Ovary (tissue), 9 donors: Measurements from ENCODE around the gene CTNND2. TPM values are rescaled to one million over a fixed set of nuclear protein-coding genes. Genes with fewer than 3 reads are reported as not detected.

Experiments
- DNase-seq, 5 donors: peaks; one replicate each; pipeline ENCODE4 v3.0.0-alpha.2; 2019 to 2020
- H3K27ac ChIP-seq, 2 donors: fragments of 200-600 bp; one replicate each; pipeline versions ENCODE4 v1.5.1 to v1.8.0; 2019 to 2022
- H3K27me3 ChIP-seq: fragments of 200-600 bp; one replicate; pipeline ENCODE4 v1.8.0; 2022
- H3K36me3 ChIP-seq: fragments of 200-600 bp; sonication (generic); one replicate; pipeline ENCODE4 v1.5.1; 2019
- H3K4me1 ChIP-seq: one replicate; pipeline ENCODE4 v1.8.1; 2013; ENCODE audit warnings: mild to moderate bottlenecking, moderate library complexity; ENCODE audit not compliant: insufficient read depth
- H3K4me3 ChIP-seq: fragments of 200-600 bp; sonication (generic); one replicate; pipeline ENCODE4 v1.5.1; 2017
- H3K9me3 ChIP-seq, 2 donors: fragments of 200-600 bp in 1 of 2; sonication (generic) in 1 of 2; one replicate each; pipeline versions ENCODE4 v1.5.1 to v1.8.1; 2013 to 2019; ENCODE audit warnings: mild to moderate bottlenecking in 1 of 2, moderate library complexity in 1 of 2
- EP300 ChIP-seq: sonication (generic); formaldehyde crosslinking; IDR thresholded peaks from one replicate; pipeline ENCODE4 v1.6.1; 2017; ENCODE audit warnings: antibody characterized with exemption
- POLR2A ChIP-seq: fragments of 450-650 bp; IDR thresholded peaks from one replicate; pipeline ENCODE4 v1.6.1; 2017; ENCODE audit warnings: antibody characterized with exemption, mild to moderate bottlenecking, moderate library complexity
- WGBS, 3 donors: extraction: QIAGEN DNeasy Blood & Tissue Kit in 1 of 3; methylation state at CpG; one replicate each; pipeline versions ENCODE4 v1.1.5 to v1.1.7; 2013 to 2017; 5-methylcytosine and 5-hydroxymethylcytosine counted together
- intact Hi-C, 4 donors: fragments of 100-400 bp; cut with DNase I; formaldehyde crosslinking; loops; one replicate each; pipeline versions ENCODE4 v1.11.0 to v1.15.1; 2022 to 2023
- polyA plus RNA-seq, 2 donors: library from polyadenylated mRNA; stranded (reverse); fragments of 200-250 nt in 1 of 2; fragments of 350-450 nt in 1 of 2; fragmentation: Illumina TruSeq in 1 of 2; extraction: RNeasy Lipid Tissue Mini Kit (QIAGEN cat#74804) in 1 of 2; gene quantifications; one replicate each; pipeline ENCODE4 v1.2.3, GENCODE V29; 2013 to 2014
- total RNA-seq, 7 donors: library from RNA; depleted of rRNA in 2 of 7; stranded (reverse); fragments of >200 nt in 2 of 7; fragmentation: NEBNext Ultra II Directional in 3 of 7; extraction: Animal tissue kit (Norgen Biotek cat#: 25700) in 3 of 7; gene quantifications; one replicate each; pipeline versions ENCODE4 v1.1.0 to v1.2.4, GENCODE V29; 2016 to 2023
- TF ChIP-seq, protein P1 (sequence below), 3 donors: fragments of 450-650 bp in 2 of 3; fragments of 200-600 bp in 1 of 3; IDR thresholded peaks; one replicate each; pipeline versions ENCODE4 v1.5.1 to v1.8.0; 2016 to 2022; ENCODE audit warnings: antibody characterized with exemption in 3 of 3, mild to moderate bottlenecking in 1 of 3
- donor health status: DM: no; HTN: no; CAD: no; lungs with moderate emphysema.
- donor health status: DM: no; HTN: no; CAD: no.
- donor health status: Bipolar disorder and iron deficiency.
- donor health status: DM: yes; HTN: yes; CAD: no.
- donor health status: DM: no; HTN: no; CAD: no.
- donor health status: DM: yes; HTN: yes; CAD: no.

CTNND2 gene
- total and polyA plus RNA-seq, 9 donors = 0.52 to 13.2 (median 2.3) TPM

DNA sequence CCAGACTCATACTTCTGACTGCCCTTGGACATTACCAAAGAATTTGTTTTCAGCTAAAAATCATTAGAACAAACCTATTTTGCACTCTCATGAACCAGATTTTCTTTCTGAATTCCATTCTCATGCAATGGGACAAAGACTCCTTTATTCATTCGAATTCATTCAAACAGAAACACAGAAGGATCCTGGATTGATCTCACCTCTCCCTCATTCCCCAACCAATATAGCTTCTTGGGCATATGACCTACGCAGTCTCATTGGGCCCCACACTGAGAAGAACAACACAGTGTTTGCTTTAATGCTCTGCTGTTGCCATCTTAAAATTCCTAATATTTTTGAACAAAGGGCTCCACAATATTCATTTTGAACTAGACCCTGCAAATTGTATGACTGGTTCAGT lies 392.4 kb downstream of the CTNND2 start:
- TF ChIP-seq POLR2A = no peak
- TF ChIP-seq, protein P1, sequence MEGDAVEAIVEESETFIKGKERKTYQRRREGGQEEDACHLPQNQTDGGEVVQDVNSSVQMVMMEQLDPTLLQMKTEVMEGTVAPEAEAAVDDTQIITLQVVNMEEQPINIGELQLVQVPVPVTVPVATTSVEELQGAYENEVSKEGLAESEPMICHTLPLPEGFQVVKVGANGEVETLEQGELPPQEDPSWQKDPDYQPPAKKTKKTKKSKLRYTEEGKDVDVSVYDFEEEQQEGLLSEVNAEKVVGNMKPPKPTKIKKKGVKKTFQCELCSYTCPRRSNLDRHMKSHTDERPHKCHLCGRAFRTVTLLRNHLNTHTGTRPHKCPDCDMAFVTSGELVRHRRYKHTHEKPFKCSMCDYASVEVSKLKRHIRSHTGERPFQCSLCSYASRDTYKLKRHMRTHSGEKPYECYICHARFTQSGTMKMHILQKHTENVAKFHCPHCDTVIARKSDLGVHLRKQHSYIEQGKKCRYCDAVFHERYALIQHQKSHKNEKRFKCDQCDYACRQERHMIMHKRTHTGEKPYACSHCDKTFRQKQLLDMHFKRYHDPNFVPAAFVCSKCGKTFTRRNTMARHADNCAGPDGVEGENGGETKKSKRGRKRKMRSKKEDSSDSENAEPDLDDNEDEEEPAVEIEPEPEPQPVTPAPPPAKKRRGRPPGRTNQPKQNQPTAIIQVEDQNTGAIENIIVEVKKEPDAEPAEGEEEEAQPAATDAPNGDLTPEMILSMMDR (IDR thresholded peaks at IDR 0.05) = no peak
- TF ChIP-seq EP300 = no peak
- no peaks in the 10 kb centered on the region for H3K9me3 ChIP-seq
- H3K4me1 ChIP-seq = no peaks in the 10 kb centered on the region
- H3K36me3 ChIP-seq = no peaks in the 10 kb centered on the region
- WGBS, 3 donors = 78 to 87% (median 84%) methylated on average over 2 of the region's 2 CpGs
- no peak for DNase-seq
- intact Hi-C loops = no loop called here
- H3K27me3 ChIP-seq = no peaks in the 10 kb centered on the region
- no peak overlapping the region for H3K4me3 ChIP-seq
- no peak overlapping the region for H3K27ac ChIP-seq

DNA sequence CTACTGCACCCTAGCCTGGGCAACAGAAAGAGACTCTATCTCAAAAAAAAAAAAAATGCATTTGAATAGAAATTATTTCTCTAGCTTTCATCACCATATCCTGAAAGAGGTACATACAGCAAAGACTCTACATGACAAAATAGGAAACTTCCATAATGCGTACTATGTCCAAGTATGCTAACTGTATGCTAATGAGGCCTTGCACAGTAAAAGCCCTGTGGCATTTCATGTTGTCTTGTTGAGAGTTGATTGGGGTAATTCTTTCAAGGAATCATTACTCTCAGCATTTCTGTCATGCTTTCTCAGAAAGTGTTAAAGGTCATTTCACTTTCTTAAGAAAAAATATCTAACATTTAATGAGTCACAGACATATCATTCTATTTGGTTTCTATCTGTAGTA lies 393.4 kb downstream of the CTNND2 start:
- DNase-seq = no peak
- TF ChIP-seq POLR2A = no peak
- TF ChIP-seq, protein P1 (IDR thresholded peaks at IDR 0.05) = no peak
- no peak for TF ChIP-seq EP300
- intact Hi-C loops = no loop called here
- no peaks in the 10 kb centered on the region for H3K4me1 ChIP-seq
- 97% methylated on average over 1 of the region's 1 CpG for WGBS, 3 donors
- no peaks in the 10 kb centered on the region for H3K36me3 ChIP-seq
- no peak overlapping the region for H3K4me3 ChIP-seq
- no peaks in the 10 kb centered on the region for H3K9me3 ChIP-seq
- no peaks in the 10 kb centered on the region for H3K27me3 ChIP-seq
- H3K27ac ChIP-seq = no peak overlapping the region

DNA sequence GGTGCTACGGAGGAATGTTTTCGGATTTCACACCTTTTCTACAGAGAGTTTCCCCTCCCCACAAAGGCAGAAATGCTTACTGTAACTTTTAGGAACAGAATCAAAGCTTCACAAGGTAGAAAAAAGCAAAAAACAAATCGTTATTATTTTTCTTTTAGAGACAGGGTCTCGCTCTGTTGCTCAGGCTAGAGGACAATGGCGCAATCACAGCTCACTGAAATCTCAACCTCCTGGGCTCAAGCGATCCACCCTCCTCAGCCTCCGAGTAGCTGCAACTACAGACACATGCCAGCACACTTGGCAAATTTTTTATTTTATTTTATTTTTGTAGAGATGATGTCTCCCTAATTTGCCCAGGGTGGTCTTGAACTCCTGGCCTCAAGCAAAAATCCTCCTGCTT lies 394.5 kb downstream of the CTNND2 start:
- TF ChIP-seq POLR2A = no peak
- TF ChIP-seq, protein P1 (IDR thresholded peaks at IDR 0.05) = no peak
- no peak for TF ChIP-seq EP300
- Histone ChIP-seq H3K27me3 (no peaks in the 10 kb centered on the region), H3K9me3 (no peaks in the 10 kb centered on the region), H3K27ac (no peak overlapping the region), H3K4me1 (no peaks in the 10 kb centered on the region), H3K4me3 (no peak overlapping the region), H3K36me3 (no peaks in the 10 kb centered on the region)
- intact Hi-C loops = loop anchor here in 1 of 4 donors (10.0 kb wide), 1 partner anchor 815 kb away; no protein-coding TSS in a partner anchor
- 62 to 72% (median 69%) methylated on average over 7 of the region's 7 CpGs for WGBS, 3 donors
- DNase-seq = no peak

DNA sequence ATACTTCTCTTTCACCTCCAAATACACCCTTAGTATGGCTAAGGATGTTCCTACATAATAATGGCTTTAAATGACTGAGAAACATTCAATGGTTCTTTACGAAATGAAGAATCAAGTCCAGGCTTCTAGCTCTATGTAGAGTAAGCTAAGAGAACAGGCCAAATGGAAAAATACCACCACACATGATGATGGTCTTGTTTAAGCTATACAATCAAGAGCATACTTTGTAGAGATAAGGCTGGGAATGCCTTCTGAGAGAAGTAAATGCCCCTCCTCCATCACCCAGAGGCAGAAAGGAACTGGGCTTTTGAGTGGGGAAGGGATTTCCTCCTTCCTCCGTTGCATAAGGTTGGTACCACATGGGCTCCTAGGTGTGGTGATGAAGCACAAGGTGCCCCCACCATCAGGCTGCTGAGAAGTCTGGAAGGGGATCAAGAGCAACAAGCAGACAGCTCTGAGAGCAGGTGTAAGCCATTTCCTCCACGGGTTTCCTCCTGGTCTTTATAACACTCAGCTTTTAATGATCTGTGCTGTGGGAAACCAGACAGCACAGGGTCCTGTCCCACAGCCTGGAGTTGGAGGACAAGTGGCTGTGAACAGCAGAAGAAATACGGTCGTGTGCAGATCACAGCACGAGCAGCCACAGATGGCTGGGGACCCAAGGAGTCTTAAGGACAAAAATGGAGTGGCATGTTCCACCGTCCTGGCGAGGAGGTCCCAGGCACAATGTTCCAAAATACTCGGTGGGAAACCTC lies 396.9 kb downstream of the CTNND2 start:
- H3K9me3 ChIP-seq = no peaks in the 10 kb centered on the region
- DNase-seq = no peak
- TF ChIP-seq, protein P1 (IDR thresholded peaks at IDR 0.05) = no peak
- no peak for TF ChIP-seq EP300
- TF ChIP-seq POLR2A = no peak
- H3K36me3 ChIP-seq = no peaks in the 10 kb centered on the region
- H3K4me3 ChIP-seq = no peak overlapping the region
- no peaks in the 10 kb centered on the region for H3K27me3 ChIP-seq
- intact Hi-C loops = loop anchor here in 1 of 4 donors (10.0 kb wide), 1 partner anchor 813 kb away; no protein-coding TSS in a partner anchor
- H3K27ac ChIP-seq = no peak overlapping the region
- 64 to 70% (median 68%) methylated on average over 9 of the region's 9 CpGs for WGBS, 3 donors
- no peaks in the 10 kb centered on the region for H3K4me1 ChIP-seq
